ENCODE measurements around the gene NOXA1. TPM values are rescaled to one million over a fixed set of nuclear protein-coding genes. Genes with fewer than 3 reads are reported as not detected.

Gene NOXA1
- polyA plus RNA-seq, 1 donor from 2014 or later = 1.7 TPM

DNA sequence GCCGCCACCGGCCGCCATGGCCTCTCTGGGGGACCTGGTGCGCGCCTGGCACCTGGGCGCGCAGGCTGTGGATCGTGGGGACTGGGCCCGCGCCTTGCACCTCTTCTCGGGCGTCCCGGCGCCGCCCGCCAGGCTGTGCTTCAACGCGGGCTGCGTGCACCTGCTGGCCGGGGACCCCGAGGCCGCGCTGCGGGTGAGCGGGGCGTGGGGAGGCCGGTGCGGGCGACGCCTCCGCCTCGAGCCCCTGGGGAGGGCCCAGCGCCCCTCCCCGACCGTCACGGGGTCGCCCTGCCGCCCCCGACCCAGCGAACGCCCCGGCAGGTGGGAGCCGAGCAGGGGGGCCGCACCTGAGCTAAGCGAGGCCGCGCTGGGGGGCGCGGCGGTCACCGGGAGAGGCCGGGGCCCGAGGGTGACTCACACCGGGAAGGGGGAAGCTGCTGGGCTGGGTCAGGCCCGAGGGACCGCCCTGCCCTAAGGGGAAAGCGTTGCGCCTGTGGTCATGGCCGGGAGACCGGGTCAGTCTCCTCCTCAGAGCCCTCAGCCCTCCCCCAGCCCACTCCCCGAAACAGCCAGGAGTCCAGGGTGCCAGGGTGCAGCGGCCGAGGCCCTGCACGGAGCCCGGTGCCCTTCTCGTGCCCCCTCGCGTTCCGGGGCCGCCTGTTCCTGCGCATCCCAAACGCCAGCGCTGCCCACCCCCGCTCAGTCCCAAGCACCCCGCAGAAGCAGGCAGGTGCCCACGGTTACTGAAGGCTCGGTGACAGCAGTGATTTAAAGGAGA lies 510 bp downstream of the NOXA1 start:
- Histone ChIP-seq H3K4me3 (ENCODE audit: low read length) (peak overlapping the region; percentile 82), H3K9me2 (ENCODE audit: insufficient read depth, low read length) (no peaks in the 10 kb centered on the region), H3K36me3 (ENCODE audit: insufficient read depth, low read length) (no peaks in the 10 kb centered on the region), H3K27me3 (ENCODE audit: insufficient read depth, low read depth, low read length) (no peaks in the 10 kb centered on the region), H3K4me2 (ENCODE audit: low read length) (no peak overlapping the region), H4K20me1 (ENCODE audit: insufficient read depth) (no peaks in the 10 kb centered on the region), H2AFZ (ENCODE audit: low read depth, low read length) (no peak overlapping the region), H3K27ac (ENCODE audit: low read length) (no peak overlapping the region), H3K9ac (ENCODE audit: low read length) (no peak overlapping the region), H3K79me2 (replicated peaks; ENCODE audit: insufficient read depth, low read length) (peaks cover 16% of the 10 kb centered on the region), H3K9me3 (ENCODE audit: low read length) (no peaks in the 10 kb centered on the region), H3F3A (ENCODE audit: insufficient read depth, low read length, poor library complexity, severe bottlenecking) (no peaks in the 10 kb centered on the region)
- TF ChIP-seq POLR2AphosphoS5 (IDR thresholded peaks at IDR 0.05) (no peak), EZH2 (IDR thresholded peaks at IDR 0.05; ENCODE audit: borderline replicate concordance, insufficient read depth, low read length, poor library complexity, severe bottlenecking) (no peak), TAF1 (IDR thresholded peaks at IDR 0.05; ENCODE audit: low read depth) (no peak), MXI1 (conservative IDR thresholded peaks at IDR 0.05; ENCODE audit: poor library complexity, severe bottlenecking) (no peak), RAD21 (conservative IDR thresholded peaks at IDR 0.05) (no peak), CTCF (IDR thresholded peaks at IDR 0.05; ENCODE audit: poor library complexity, severe bottlenecking) (no peak)
- TF ChIP-seq, protein P1, sequence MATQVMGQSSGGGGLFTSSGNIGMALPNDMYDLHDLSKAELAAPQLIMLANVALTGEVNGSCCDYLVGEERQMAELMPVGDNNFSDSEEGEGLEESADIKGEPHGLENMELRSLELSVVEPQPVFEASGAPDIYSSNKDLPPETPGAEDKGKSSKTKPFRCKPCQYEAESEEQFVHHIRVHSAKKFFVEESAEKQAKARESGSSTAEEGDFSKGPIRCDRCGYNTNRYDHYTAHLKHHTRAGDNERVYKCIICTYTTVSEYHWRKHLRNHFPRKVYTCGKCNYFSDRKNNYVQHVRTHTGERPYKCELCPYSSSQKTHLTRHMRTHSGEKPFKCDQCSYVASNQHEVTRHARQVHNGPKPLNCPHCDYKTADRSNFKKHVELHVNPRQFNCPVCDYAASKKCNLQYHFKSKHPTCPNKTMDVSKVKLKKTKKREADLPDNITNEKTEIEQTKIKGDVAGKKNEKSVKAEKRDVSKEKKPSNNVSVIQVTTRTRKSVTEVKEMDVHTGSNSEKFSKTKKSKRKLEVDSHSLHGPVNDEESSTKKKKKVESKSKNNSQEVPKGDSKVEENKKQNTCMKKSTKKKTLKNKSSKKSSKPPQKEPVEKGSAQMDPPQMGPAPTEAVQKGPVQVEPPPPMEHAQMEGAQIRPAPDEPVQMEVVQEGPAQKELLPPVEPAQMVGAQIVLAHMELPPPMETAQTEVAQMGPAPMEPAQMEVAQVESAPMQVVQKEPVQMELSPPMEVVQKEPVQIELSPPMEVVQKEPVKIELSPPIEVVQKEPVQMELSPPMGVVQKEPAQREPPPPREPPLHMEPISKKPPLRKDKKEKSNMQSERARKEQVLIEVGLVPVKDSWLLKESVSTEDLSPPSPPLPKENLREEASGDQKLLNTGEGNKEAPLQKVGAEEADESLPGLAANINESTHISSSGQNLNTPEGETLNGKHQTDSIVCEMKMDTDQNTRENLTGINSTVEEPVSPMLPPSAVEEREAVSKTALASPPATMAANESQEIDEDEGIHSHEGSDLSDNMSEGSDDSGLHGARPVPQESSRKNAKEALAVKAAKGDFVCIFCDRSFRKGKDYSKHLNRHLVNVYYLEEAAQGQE (IDR thresholded peaks at IDR 0.05; ENCODE audit: borderline replicate concordance) = no peak

- H3K9me3 ChIP-seq (ENCODE audit: low read length) = no peaks in the 10 kb centered on the region
- TF ChIP-seq, protein P1 (IDR thresholded peaks at IDR 0.05; ENCODE audit: borderline replicate concordance) = no peak
- TF ChIP-seq POLR2AphosphoS5 (IDR thresholded peaks at IDR 0.05) (no peak), MXI1 (conservative IDR thresholded peaks at IDR 0.05; ENCODE audit: poor library complexity, severe bottlenecking) (no peak), CTCF (IDR thresholded peaks at IDR 0.05; ENCODE audit: poor library complexity, severe bottlenecking) (no peak)
- H3F3A ChIP-seq (ENCODE audit: insufficient read depth, low read length, poor library complexity, severe bottlenecking) = no peaks in the 10 kb centered on the region
- H3K36me3 ChIP-seq (ENCODE audit: insufficient read depth, low read length) = no peaks in the 10 kb centered on the region
- H3K4me2 ChIP-seq (ENCODE audit: low read length) = no peak overlapping the region
- H3K27me3 ChIP-seq (ENCODE audit: insufficient read depth, low read depth, low read length) = no peaks in the 10 kb centered on the region
- no peak overlapping the region for H3K27ac ChIP-seq (ENCODE audit: low read length)
- no peak overlapping the region for H2AFZ ChIP-seq (ENCODE audit: low read depth, low read length)
- H3K9me2 ChIP-seq (ENCODE audit: insufficient read depth, low read length) = no peaks in the 10 kb centered on the region
- no peak overlapping the region for H3K9ac ChIP-seq (ENCODE audit: low read length)
- no peaks in the 10 kb centered on the region for H4K20me1 ChIP-seq (ENCODE audit: insufficient read depth)
- H3K4me3 ChIP-seq (ENCODE audit: low read length) = no peak overlapping the region
- peaks cover 9% of the 10 kb centered on the region for H3K79me2 ChIP-seq (replicated peaks; ENCODE audit: insufficient read depth, low read length)
Measured at GRCh38 chr9:137426018-137426681, 3.0 kb downstream of the NOXA1 start.

Measured in neural cell (in vitro differentiated cells).